Gastrocnemius medialis (tissue), 4 donors: ENCODE results near the gene HSD17B7.

ENCODE experiments used
- CTCF ChIP-seq, 5 experiments: fragments of 450-650 bp in 3 of 5; fragments of 200-600 bp in 2 of 5; sonication (generic) in 2 of 5; IDR thresholded peaks in 4 of 5; conservative IDR thresholded peaks in 1 of 5; 1 replicate in 4 of 5; 2 replicates in 1 of 5; pipeline ENCODE4 v1.5.1; 2016 to 2019; ENCODE audit warnings: antibody characterized with exemption in 5 of 5, mild to moderate bottlenecking in 3 of 5, moderate library complexity in 3 of 5
- POLR2A ChIP-seq, 2 donors: fragments of 450-650 bp; IDR thresholded peaks; one replicate each; pipeline ENCODE4 v1.6.1; 2017; ENCODE audit warnings: antibody characterized with exemption in 2 of 2, mild to moderate bottlenecking in 2 of 2, moderate library complexity in 2 of 2

- TF ChIP-seq CTCF (IDR thresholded peaks at IDR 0.05 in 4 of 5, conservative IDR thresholded peaks at IDR 0.05 in 1 of 5), result peak; percentile 68 to 97 (median 74)
- no peak for TF ChIP-seq POLR2A (IDR thresholded peaks at IDR 0.05)
These were observed 57.4 kb downstream of the HSD17B7 start for GRCh38 chr1:162847839-162848453.
